ENCODE results near the gene NRG3. TPM values are rescaled to one million over a fixed set of nuclear protein-coding genes. Genes with fewer than 3 reads are reported as not detected.

NRG3 gene
- total and polyA plus RNA-seq, 2 of the 8 experiments (the other 6 are each of a cell fraction or from before 2014, with no cell fraction given): 4.2 to 5.0 TPM

GRCh38 chr10:82397854-82398253 lies 522.9 kb downstream of the NRG3 start (continued):
- TF ChIP-seq MAFK (IDR thresholded peaks at IDR 0.05; ENCODE audit: low read depth, low read length): no peak
- TF ChIP-seq TAF1 (IDR thresholded peaks at IDR 0.05; ENCODE audit: low read depth, low read length): no peak
- no peak for TF ChIP-seq JUN (IDR thresholded peaks at IDR 0.05; ENCODE audit: low read depth, low read length)
- no peak for TF ChIP-seq FOSL1 (IDR thresholded peaks at IDR 0.05; ENCODE audit: insufficient read depth, low read depth, low read length)
- TF ChIP-seq POLR2A (IDR thresholded peaks at IDR 0.05; ENCODE audit: control extremely low read depth in 1 of 2, low read depth in 2 of 2, low read length in 2 of 2): no peak
- TF ChIP-seq, protein P1, sequence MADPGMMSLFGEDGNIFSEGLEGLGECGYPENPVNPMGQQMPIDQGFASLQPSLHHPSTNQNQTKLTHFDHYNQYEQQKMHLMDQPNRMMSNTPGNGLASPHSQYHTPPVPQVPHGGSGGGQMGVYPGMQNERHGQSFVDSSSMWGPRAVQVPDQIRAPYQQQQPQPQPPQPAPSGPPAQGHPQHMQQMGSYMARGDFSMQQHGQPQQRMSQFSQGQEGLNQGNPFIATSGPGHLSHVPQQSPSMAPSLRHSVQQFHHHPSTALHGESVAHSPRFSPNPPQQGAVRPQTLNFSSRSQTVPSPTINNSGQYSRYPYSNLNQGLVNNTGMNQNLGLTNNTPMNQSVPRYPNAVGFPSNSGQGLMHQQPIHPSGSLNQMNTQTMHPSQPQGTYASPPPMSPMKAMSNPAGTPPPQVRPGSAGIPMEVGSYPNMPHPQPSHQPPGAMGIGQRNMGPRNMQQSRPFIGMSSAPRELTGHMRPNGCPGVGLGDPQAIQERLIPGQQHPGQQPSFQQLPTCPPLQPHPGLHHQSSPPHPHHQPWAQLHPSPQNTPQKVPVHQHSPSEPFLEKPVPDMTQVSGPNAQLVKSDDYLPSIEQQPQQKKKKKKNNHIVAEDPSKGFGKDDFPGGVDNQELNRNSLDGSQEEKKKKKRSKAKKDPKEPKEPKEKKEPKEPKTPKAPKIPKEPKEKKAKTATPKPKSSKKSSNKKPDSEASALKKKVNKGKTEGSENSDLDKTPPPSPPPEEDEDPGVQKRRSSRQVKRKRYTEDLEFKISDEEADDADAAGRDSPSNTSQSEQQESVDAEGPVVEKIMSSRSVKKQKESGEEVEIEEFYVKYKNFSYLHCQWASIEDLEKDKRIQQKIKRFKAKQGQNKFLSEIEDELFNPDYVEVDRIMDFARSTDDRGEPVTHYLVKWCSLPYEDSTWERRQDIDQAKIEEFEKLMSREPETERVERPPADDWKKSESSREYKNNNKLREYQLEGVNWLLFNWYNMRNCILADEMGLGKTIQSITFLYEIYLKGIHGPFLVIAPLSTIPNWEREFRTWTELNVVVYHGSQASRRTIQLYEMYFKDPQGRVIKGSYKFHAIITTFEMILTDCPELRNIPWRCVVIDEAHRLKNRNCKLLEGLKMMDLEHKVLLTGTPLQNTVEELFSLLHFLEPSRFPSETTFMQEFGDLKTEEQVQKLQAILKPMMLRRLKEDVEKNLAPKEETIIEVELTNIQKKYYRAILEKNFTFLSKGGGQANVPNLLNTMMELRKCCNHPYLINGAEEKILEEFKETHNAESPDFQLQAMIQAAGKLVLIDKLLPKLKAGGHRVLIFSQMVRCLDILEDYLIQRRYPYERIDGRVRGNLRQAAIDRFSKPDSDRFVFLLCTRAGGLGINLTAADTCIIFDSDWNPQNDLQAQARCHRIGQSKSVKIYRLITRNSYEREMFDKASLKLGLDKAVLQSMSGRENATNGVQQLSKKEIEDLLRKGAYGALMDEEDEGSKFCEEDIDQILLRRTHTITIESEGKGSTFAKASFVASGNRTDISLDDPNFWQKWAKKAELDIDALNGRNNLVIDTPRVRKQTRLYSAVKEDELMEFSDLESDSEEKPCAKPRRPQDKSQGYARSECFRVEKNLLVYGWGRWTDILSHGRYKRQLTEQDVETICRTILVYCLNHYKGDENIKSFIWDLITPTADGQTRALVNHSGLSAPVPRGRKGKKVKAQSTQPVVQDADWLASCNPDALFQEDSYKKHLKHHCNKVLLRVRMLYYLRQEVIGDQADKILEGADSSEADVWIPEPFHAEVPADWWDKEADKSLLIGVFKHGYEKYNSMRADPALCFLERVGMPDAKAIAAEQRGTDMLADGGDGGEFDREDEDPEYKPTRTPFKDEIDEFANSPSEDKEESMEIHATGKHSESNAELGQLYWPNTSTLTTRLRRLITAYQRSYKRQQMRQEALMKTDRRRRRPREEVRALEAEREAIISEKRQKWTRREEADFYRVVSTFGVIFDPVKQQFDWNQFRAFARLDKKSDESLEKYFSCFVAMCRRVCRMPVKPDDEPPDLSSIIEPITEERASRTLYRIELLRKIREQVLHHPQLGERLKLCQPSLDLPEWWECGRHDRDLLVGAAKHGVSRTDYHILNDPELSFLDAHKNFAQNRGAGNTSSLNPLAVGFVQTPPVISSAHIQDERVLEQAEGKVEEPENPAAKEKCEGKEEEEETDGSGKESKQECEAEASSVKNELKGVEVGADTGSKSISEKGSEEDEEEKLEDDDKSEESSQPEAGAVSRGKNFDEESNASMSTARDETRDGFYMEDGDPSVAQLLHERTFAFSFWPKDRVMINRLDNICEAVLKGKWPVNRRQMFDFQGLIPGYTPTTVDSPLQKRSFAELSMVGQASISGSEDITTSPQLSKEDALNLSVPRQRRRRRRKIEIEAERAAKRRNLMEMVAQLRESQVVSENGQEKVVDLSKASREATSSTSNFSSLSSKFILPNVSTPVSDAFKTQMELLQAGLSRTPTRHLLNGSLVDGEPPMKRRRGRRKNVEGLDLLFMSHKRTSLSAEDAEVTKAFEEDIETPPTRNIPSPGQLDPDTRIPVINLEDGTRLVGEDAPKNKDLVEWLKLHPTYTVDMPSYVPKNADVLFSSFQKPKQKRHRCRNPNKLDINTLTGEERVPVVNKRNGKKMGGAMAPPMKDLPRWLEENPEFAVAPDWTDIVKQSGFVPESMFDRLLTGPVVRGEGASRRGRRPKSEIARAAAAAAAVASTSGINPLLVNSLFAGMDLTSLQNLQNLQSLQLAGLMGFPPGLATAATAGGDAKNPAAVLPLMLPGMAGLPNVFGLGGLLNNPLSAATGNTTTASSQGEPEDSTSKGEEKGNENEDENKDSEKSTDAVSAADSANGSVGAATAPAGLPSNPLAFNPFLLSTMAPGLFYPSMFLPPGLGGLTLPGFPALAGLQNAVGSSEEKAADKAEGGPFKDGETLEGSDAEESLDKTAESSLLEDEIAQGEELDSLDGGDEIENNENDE (IDR thresholded peaks at IDR 0.05; ENCODE audit: insufficient replicate concordance, low read length): no peak
- no peak for TF ChIP-seq EGR1 (IDR thresholded peaks at IDR 0.05; ENCODE audit: borderline replicate concordance, low read depth, low read length)
- TF ChIP-seq CBX5 (IDR thresholded peaks at IDR 0.05; ENCODE audit: low read depth, low read length): no peak
- TF ChIP-seq SIN3A (conservative IDR thresholded peaks at IDR 0.05 in 1 of 2, IDR thresholded peaks at IDR 0.05 in 1 of 2; ENCODE audit: low read depth in 1 of 2, low read length in 2 of 2): no peak
